Activated CD4-positive, CD25-positive, alpha-beta regulatory T cell (primary cell): ENCODE results near the gene TEX48.

ENCODE experiments used
- DNase-seq, 4 experiments: peaks; one replicate each; lab custom pipeline; 2025; lab: John Stamatoyannopoulos, UW

Gene TEX48

GRCh38 chr9:114681594-114682332 is at the start of gene TEX48:
TEX48 (minus strand) TSS chr9:114682192; CDS start chr9:114671723, 10,469 bp downstream.
- DNase-seq: peak; percentile 43 to 62 (median 54)

- no peak for DNase-seq
These were observed 49.7 kb upstream of the TEX48 start for GRCh38 chr9:114731701-114732100.

GRCh38 chr9:114729706-114730105 is 47.7 kb upstream of the TEX48 start:
- DNase-seq: no peak

- no peak for DNase-seq
These were observed 43.9 kb upstream of the TEX48 start for GRCh38 chr9:114725930-114726329.

GRCh38 chr9:114724744-114725143 is 42.8 kb upstream of the TEX48 start:
- DNase-seq: no peak

- DNase-seq: no peak
These were observed 41.9 kb upstream of the TEX48 start for GRCh38 chr9:114723931-114724330.

- no peak for DNase-seq
These were observed 41.1 kb upstream of the TEX48 start for GRCh38 chr9:114722937-114723620.

- no peak for DNase-seq
These were observed 40.2 kb upstream of the TEX48 start for GRCh38 chr9:114722081-114722621.

GRCh38 chr9:114721491-114722079 is 39.6 kb upstream of the TEX48 start:
- no peak for DNase-seq

GRCh38 chr9:114720086-114720676 is 38.2 kb upstream of the TEX48 start:
- no peak for DNase-seq

- no peak for DNase-seq
These were observed 37.3 kb upstream of the TEX48 start for GRCh38 chr9:114719290-114719689.

- DNase-seq: peak; percentile 52 to 69 (median 60)
These were observed 36.8 kb upstream of the TEX48 start for GRCh38 chr9:114718801-114719221.

- DNase-seq: no peak
These were observed 36.0 kb upstream of the TEX48 start for GRCh38 chr9:114717908-114718486.

GRCh38 chr9:114709636-114710035 is 27.6 kb upstream of the TEX48 start:
- no peak for DNase-seq

- DNase-seq: no peak
These were observed 24.7 kb upstream of the TEX48 start for GRCh38 chr9:114706711-114707110.

GRCh38 chr9:114701988-114702387 is 20.0 kb upstream of the TEX48 start:
- DNase-seq: no peak

- no peak for DNase-seq
These were observed 16.0 kb upstream of the TEX48 start for GRCh38 chr9:114697951-114698351.

GRCh38 chr9:114696814-114697544 is 15.0 kb upstream of the TEX48 start:
- DNase-seq: peak in 1 of 4 experiments; percentile 12

- DNase-seq: no peak
These were observed 14.0 kb upstream of the TEX48 start for GRCh38 chr9:114695948-114696347.

- DNase-seq: no peak
These were observed 12.8 kb upstream of the TEX48 start for GRCh38 chr9:114694719-114695269.

GRCh38 chr9:114694146-114694545 is 12.2 kb upstream of the TEX48 start:
- no peak for DNase-seq
